Tibial nerve (tissue), 3 donors: ENCODE data around the gene UGT1A1.

ENCODE experiments used
- CTCF ChIP-seq, 5 experiments: fragments of 200-600 bp in 3 of 5; fragments of 450-650 bp in 2 of 5; sonication (generic) in 3 of 5; IDR thresholded peaks; one replicate each; pipeline ENCODE4 v1.5.1; 2016 to 2019; ENCODE audit warnings: antibody characterized with exemption in 5 of 5, mild to moderate bottlenecking in 3 of 5, moderate library complexity in 2 of 5
- POLR2A ChIP-seq, 2 donors: fragments of 450-650 bp; IDR thresholded peaks; one replicate each; pipeline ENCODE4 v1.6.1; 2017; ENCODE audit warnings: antibody characterized with exemption in 2 of 2, mild to moderate bottlenecking in 2 of 2, moderate library complexity in 2 of 2

DNA sequence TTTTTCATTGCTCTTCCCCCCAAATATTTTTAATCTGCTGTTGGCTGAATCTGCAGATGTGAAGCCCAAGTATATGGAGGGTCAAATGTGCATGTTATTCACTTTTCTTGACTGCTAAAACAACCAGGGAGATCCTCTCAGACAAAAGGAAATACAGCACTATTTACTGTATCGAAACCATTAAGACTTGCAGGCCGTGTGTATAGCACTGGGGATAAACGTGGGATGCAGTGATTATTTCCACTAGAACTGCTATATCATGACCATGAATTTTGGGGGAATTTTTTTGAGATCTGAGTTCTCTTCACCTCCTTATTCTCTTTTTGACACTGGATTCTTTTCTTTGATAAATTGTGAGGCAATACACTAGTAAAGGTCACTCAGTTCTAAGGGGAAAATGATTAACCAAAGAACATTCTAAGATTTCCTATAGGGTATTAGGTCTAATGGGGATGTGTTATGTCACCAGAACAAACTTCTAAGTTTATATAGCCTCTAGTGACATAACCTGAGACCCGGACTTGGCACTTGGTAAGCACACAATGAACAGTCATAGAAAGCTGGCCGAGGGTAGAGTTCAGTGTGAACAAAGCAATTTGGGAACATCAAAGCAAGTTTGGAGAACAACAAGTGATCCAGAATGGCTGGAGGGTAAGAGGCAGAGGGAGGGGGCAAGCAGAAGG lies 14.9 kb upstream of the UGT1A1 start:
- TF ChIP-seq CTCF (IDR thresholded peaks at IDR 0.05) (no peak), POLR2A (IDR thresholded peaks at IDR 0.05) (no peak)
